ENCODE measurements around the gene PAGE1. TPM values are rescaled to one million over a fixed set of nuclear protein-coding genes. Genes with fewer than 3 reads are reported as not detected.

PAGE1 gene
- total and polyA plus RNA-seq, 2 donors (not counting 3 experiments of a cell fraction or from before 2014, with no cell fraction given): not detected

- no peaks in the 10 kb centered on the region for H3K4me1 ChIP-seq (ENCODE audit: control insufficient read depth, extremely low read depth, insufficient read depth, low read length)
- intact Hi-C loops (cut with micrococcal nuclease): no loop called here
- no peak overlapping the region for H3K27ac ChIP-seq (ENCODE audit: insufficient read depth, low read depth, low read length)
- no peak for TF ChIP-seq FOS (IDR thresholded peaks at IDR 0.05; ENCODE audit: borderline replicate concordance, insufficient read depth, low read length)
- TF ChIP-seq POLR2A (IDR thresholded peaks at IDR 0.05; ENCODE audit: low read depth, low read length): no peak
- TF ChIP-seq MYC (IDR thresholded peaks at IDR 0.05; ENCODE audit: low read depth, low read length): no peak
- TF ChIP-seq EZH2 (IDR thresholded peaks at IDR 0.05; ENCODE audit: borderline replicate concordance, low read depth, low read length, severe bottlenecking): no peak
- no peak for TF ChIP-seq MAX (IDR thresholded peaks at IDR 0.05; ENCODE audit: insufficient read depth, insufficient read length)
- no peak for TF ChIP-seq POLR2AphosphoS5 (IDR thresholded peaks at IDR 0.05; ENCODE audit: insufficient read depth, low read depth, low read length)
- TF ChIP-seq GATA2 (IDR thresholded peaks at IDR 0.05; ENCODE audit: insufficient read depth, insufficient read length, low read depth, low read length): no peak
- no peak for TF ChIP-seq JUN (IDR thresholded peaks at IDR 0.05; ENCODE audit: borderline replicate concordance, insufficient read depth, insufficient read length, low read depth)
- no peak for TF ChIP-seq CTCF (IDR thresholded peaks at IDR 0.05; ENCODE audit: extremely low read depth in 1 of 2, insufficient read depth in 1 of 2, low read depth in 1 of 2, low read length in 2 of 2)
- H4K20me1 ChIP-seq (replicated peaks; ENCODE audit: control insufficient read depth, extremely low read depth, insufficient read depth, low read length): no peaks in the 10 kb centered on the region
- H2AFZ ChIP-seq (ENCODE audit: low read depth, low read length): no peak overlapping the region
- H3K27me3 ChIP-seq (ENCODE audit: control insufficient read depth in 2 of 2, insufficient read depth in 2 of 2, low read length in 2 of 2): no peaks in the 10 kb centered on the region
- no peak for FAIRE-seq
- dilution Hi-C loops (cut with MboI; ENCODE audit: extremely low pct_ligation_motif_present, low sequenced_read_pairs): no loop called here
- no peak overlapping the region for H3K4me2 ChIP-seq (ENCODE audit: insufficient read depth, low read length)
- H3K36me3 ChIP-seq (ENCODE audit: control insufficient read depth in 2 of 2, extremely low read depth in 1 of 2, insufficient read depth in 2 of 2, low read length in 2 of 2): no peaks in the 10 kb centered on the region
- ChIA-PET POLR2A (no interaction called here), CTCF (no interaction called here)
- H3K79me2 ChIP-seq (ENCODE audit: control insufficient read depth, insufficient read depth, low read length): no peaks in the 10 kb centered on the region
- no peak for DNase-seq (ENCODE audit: low read depth, low spot score)
- H3K9ac ChIP-seq (replicated peaks; ENCODE audit: extremely low read depth, insufficient read depth, low read length): no peak overlapping the region
- BruUV-seq (replicated peaks): no TSS peak
- no peaks in the 10 kb centered on the region for H3K9me3 ChIP-seq (replicated peaks; ENCODE audit: control insufficient read depth, insufficient read depth, low read length)
- H3K4me3 ChIP-seq (replicated peaks in 1 of 3; ENCODE audit: insufficient read depth in 1 of 3, low read depth in 1 of 3, low read length in 3 of 3): no peak overlapping the region
- no peaks in the 10 kb centered on the region for H3K9me1 ChIP-seq (replicated peaks; ENCODE audit: control insufficient read depth, extremely low read depth, insufficient read depth, low read length)
Measured at GRCh38 chrX:49659771-49660170, 36.0 kb downstream of the PAGE1 start.
